GM18909 (cell line): ENCODE measurements around the gene APMAP.
"Not testable (repeated sequence)": the region's sequence is repeated elsewhere in the genome, so short reads cannot be mapped to it uniquely, and the experiment has no call there.

Experiments used
- ATAC-seq: cut with Tn5 transposase; IDR thresholded peaks from one replicate; pipeline ENCODE4 v1.9.1; 2021; ENCODE audit warnings: mild to moderate bottlenecking; ENCODE audit not compliant: unreplicated experiment, poor library complexity

APMAP gene

DNA sequence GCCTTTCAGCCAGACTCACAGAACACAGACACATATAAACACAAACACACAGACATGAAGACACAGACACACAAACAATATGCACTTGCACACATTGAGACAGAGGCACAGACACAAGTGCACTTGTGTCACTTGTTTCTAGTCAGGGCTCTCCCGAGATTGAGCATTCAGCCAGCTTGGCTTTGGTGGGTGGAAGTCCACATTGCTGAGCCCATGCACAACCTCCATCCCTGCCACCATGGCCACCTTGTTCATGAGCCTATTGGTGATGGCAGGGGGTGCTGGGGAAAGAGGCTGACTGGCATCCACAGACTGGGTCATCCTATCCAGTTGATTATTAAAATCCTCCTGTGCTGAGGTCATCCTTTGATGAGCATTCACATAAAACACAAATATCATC lies 55.0 kb downstream of the APMAP start:
- ATAC-seq = no peak

DNA sequence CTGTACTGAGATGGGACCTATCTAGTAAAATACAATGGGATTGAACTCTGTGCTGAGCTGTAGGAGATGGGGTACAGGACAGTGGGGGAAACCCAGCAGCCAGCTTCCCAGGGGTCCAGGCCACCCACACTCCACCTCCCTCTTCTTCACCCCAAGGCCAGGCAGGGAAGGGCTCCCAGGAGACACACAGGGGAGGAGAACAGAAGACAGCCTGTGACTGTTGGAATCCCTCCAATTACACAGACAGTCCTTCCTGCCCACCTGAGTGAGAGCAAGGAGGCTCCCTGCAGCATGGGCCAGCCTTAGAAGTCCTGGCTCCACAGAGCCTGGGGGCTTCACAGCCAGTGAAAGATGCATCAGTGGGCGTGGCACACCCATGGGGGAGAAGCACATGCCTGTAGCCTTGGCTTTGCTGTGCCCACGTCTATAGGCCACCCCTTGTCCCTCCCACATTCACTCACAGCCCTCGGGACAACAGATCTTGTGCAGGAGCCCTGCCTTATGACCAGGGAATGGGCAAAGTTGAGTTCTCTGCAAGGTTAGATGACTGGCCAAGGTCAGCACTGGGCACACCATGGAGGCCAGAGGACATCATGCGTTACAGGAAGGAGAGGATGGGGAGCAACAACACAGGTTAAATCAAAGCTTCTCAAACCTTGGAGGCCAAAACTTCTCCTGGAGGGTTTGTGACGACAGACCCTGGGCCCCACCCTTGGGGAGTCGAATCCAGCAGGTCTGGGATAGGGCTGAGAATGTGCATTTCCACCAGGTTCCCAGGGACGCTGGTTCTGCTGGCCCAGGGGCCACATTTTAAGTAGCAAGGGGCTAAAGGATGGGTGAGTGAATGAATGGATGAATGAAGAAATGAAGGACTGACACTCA lies 55.8 kb downstream of the APMAP start:
- no peak for ATAC-seq

DNA sequence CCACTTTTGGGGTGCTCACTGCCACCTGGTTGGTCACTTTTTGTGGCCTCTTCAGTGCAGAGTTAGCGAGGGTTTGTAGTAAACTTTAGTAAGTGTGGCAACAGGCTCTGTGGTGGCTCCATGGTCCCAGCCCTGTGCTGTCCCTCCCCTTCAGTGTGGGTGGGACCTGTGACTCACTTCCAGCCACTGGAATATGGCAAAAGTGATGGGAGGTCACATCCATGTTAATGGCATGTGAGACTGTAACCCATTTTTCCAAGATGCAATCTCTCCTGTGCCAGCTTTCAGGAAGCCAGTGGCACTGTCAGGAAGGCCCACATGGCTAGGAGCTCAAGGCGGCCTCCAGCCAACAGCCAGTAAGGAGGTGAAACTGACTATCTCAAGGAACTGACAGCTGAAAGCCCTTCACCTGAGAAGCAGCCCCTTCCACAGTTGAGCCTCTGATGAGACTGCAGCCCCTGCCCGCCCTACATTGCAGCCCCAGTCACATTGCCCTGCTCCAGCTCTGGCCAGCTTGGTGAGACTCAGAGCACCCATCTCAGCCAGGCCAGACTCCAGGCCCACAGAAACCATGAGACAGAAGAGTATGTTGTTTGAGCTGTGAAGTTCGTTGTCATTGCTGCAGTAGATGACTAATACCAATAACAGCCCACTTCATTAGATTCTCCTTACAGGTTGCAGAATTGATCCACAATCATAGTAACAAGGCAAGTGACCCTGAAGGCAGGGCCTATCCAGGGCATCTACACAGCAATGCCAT lies 56.6 kb downstream of the APMAP start:
- no peak for ATAC-seq

DNA sequence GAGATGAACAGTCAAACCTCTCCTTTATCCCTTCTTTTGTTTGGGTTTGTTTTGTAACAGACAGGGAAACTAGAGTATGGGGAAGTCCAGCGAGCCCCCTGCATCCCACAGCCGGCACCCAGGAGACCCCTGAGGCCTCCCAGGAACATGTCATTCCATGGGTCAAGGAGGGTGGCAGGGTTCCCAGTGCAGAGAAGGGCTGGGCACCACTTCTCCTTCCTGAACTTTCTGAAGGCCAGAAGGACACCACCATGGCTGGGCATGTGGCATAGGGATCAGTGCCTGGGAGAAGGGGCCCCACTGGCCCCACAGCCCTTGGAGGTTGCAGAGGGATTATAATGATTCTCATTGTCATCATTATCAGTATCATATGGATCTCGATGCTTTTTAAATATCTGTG lies 57.4 kb downstream of the APMAP start:
- no peak for ATAC-seq

DNA sequence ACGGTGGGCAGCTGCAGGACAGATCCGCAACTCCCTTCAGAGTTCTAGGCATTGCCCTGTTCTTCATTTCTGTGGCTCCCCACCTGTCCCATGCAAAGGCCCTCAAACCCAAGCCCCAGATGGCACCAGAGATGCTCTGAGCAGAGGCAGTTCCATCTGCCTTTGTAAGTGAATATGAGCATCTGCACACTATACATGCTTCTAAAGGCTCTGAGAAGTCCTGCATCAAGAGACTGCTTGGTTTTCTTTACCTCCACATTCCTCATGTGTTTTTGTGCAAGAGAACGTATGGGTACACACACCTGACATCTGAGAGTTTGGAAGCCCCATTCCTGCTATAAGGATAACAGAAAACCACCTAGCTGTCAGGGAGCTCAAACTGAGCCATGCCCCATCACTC lies 57.8 kb downstream of the APMAP start:
- ATAC-seq = no peak

DNA sequence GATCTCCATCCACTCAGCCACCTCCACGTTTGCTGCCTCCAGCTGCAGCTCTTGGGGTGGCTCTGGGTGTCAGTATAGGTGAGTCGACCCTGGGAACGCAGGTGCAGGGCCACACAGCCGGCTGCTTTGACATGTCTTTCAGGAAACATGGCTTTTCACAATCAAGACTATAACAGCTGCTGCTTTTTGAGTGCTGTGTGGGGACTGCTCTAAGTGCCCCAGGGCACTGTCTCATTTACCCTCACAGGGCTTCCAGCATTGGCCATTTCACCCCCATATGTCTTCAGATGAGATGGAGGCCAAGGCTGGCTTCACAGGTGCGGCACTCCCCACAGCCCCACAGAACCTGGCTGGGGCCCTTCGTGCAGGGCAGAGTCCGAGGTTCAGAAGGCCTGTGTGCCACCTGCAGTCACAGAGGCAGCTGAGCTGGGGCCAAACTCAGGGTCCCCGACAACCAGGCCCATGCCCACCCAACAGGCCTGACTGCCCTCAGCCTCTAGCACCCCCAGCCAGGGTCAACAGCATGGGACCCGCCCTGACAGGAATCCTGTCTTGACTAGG lies 58.4 kb downstream of the APMAP start:
- ATAC-seq = no peak

DNA sequence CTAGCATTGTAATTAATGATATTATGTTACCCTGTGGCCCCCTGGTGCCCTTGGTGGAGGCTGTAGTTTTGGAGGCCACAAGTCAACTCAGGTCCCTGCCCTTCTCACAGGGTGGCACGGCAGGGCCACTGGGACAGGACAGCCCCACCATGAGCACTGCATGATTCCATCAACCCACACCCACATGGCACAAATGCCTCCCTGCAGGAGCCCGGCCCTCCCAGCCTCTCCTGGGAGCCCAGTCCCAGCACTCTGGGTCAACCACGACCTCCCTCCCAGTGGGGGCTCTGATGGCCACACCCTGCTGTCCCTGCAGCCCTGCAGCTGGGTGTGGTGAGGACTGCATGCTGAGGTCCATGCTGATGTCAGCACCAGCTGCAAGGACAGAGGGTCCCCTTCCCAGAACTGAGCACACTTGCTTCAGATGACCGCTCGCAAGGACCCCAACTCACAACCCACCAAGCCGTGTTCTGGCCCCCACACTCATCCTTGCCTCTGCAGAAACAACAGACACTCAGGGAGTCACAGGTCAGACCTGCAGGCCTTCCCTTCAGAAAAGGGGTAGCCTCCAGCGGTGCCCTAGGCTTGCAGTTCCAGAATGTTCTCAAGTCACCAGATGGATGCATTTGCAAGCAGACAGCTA lies 59.2 kb downstream of the APMAP start:
- ATAC-seq = no peak

DNA sequence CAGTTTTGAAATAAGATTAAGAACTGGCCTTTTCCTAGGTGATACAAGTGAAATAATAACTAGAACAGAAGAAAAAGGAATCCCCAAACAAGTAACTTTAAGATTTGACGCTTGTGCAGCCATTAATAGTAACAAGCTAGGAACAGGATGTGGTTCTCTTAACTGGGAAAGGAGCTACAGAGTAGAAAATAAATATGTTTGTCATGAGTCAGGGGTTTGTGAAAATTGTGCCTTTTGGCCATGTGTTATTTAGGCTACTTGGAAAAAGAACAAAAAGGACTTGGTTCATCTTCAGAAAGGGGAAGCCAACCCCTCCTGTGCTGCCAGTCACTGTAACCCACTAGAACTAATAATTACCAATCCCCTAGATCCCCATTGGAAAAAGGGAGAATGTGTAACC lies 60.7 kb downstream of the APMAP start:
- ATAC-seq = not testable (repeated sequence)

DNA sequence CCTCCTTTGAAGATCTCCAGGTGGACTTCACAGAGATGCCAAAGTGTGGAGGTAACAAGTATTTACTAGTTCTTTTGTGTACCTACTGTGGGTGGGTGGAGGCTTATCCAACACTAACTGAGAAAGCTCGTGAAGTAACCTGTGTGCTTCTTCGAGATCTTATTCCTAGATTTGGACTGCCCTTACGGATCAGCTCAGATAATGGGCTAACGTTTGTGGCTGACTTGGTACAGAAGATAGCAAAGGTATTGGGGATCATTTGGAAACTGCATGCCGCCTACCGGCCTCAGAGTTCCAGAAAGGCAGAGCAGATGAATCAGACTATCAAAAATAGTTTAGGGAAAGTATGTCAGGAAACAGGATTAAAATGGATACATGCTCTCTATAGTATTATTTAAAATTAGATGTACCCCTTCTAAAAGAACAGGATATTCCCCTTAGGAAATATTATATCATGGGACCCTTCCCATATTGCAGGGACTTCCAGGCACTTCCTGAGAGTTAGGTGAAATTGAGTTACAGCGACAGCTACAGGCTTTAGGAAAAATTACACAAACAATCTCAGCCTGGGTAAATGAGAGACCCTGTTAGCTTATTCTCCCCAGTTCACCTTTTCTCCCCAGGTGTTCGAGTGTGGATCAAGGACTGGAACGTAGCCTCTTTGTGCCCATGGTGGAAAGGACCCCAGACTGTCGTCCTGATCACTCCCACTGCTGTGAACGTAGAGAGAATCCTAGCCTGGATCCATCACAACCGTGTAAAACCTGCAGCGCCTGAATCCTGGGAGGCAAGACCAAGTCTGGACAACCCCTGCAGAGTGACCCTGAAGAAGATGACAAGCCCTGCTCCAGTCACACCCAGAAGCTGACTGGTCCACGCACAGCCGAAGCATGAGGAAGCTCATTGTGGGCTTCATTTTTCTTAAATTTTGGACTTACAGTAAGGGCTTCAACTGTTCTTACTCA lies 61.5 kb downstream of the APMAP start:
- ATAC-seq = not testable (repeated sequence)

DNA sequence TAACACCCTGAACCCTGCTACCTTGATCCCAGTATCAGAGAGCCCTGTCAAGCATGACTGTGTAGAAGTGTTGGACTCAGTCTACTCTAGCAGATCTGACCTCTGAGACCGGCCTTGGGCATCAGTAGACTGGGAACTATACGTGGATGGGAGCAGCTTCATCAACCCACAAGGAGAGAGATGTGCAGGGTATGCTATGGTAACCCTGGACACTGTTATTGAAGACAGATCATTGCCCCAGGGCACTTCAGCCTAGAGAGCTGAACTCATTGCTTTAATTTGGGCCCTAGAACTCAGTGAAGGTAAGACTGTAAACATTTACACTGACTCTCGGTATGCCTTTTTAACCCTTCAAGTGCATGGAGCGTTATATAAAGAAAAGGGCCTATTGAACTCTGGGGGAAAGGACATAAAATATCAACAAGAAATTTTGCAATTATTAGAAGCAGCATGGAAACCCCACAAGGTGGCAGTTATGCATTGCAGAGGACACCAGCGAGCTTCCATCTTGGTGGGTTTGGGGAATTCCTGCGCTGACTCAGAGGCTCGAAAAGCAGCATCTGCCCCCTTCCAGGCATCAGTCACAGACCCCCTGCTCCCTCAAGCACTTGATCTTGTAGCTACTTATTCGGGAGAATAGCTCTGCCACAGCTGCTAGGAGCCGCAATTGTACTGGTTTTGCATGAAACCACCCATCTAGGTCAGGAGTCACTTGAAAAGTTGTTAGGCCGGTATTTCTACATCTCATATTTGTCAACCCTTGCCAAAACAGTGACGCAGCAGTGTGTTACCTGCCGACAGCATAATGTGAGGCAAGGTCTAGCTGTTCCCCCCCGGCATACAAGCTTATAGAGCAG lies 62.5 kb downstream of the APMAP start:
- not testable (repeated sequence) for ATAC-seq

DNA sequence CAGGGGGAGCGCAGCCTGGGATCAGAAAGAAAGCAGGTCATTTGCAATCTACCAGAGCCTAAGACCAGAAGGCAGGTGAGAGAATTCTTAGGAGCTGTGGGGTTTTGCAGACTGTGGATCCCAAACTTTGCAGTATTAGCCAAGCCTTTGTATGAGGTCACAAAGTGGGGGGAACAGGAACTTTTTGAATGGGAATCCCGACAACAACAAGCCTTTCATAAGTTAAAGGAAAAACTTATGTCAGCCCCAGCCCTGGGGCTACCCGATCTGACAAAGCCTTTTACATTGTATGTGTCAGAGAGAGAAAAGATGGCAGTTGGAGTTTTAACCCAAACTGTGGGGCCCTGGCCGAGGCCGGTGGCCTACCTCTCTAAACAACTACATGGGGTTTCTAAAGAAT lies 63.3 kb downstream of the APMAP start:
- not testable (repeated sequence) for ATAC-seq

DNA sequence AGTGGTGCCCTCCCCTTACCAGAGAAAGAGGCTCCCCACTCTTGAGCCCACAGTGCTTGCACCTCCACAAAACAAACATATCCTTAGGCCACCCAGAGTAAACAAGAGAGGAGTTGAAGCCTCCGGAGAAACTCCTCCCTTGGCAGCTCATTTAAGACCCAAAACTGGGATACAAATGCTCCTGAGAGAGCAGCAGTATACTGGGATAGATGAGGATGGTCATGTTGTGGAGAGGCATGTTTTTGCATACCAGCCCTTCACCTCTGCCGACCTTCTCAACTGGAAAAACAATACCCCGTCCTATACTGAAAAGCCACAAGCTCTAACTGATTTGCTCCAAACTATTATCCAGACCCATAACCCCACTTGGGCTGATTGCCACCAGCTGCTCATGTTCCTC lies 71.8 kb downstream of the APMAP start:
- ATAC-seq = not testable (repeated sequence)

DNA sequence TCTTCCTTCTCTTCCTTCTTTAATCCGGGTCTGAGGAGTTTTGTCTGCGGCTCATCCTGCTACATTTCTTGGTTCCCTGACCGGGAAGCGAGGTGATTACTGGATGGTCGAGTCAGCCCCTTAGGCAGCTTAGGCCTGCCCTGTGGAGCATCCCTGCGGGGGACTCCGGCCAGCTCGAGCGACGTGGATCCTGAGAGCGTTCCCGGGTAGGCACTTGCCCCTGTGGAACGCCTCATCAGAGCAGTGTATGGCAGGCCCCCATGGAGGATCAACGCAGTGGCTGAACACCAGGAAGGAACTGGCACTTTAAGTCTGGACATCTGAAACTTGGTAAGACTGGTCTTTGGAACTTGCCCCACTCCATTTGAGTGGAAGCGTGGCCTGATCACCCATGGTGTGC lies 72.9 kb downstream of the APMAP start:
- not testable (repeated sequence) for ATAC-seq

DNA sequence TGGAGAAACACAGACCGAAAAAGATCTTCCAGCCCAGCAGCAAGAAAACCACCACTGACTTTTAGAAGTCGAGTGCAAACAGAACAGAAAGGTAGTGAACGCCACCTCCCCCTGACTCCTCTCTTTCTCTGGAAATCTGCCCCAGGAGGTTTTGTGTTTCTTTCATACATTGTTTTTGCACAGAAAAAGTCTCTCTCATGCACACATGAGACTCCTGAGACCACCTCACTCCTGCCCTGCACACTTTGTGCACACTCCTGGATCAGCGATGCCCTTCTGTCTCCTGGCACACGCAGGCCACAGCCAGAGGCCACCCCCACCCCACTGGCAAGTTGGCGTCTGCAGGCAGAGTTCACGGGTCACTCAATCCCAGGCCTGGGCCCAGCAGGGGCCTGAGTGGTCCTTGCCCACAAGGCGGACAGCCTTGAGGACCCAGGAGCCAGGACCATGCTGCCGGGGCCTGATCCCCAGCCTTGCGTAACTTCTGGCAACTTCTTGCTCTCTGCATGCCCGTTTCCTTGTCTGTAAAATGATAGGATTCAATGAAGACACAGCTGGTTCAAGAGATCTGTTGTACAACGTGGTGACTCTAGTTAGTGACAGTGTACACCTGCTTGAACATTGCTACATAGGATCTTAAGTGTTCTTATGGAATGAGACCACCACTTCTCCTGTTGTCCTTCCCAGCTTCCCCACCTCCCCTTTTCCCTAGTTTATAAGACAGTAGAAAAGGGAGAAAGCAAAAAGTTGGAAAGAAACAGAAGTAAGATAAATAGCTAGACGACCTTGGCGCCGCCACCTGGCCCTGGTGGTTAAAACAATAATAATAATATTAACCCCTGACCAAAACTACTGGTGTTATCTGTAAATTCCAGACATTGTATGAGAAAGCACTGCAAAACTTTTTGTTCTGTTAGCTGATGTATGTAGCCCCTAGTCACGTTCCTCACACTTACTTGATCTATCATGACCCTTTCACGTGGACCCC lies 73.7 kb downstream of the APMAP start:
- no peak for ATAC-seq

DNA sequence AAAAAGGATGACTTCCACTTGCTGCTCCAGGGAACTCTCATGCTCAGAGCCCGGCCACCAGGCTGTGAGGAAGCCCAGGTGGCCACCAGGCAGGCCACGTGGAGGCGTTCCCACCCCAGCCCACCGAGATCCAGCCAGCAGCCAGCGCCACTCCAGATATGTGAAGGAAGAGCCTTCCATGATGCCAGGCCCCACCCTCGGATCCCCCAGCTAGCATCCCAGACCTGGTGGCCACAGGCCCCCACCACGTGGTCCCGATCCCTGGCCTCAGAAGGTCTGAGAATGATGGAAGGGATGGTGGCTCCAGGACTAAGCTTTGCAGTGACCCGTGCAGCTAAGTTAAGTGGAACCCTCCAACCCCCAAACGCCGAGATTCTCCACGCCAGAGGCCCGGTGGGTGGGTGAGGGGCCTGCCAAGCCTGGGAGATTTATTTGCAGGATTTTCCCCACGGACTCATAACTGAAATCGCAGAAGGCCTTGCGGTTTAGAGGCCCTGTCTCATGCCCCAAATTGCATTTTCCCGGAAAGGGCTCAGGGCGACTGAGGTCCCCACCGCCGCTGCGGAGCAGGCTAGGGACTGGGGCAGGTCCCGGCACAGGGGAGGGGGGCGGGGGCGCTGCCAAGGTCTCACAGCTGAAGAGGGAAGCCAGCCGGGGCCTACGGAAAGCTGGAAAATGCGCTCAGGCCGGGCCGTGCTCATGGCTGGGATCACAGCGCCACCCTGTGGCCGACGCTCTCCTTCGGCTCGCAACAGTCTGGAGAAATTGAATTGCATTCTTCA lies 74.6 kb downstream of the APMAP start:
- no peak for ATAC-seq

DNA sequence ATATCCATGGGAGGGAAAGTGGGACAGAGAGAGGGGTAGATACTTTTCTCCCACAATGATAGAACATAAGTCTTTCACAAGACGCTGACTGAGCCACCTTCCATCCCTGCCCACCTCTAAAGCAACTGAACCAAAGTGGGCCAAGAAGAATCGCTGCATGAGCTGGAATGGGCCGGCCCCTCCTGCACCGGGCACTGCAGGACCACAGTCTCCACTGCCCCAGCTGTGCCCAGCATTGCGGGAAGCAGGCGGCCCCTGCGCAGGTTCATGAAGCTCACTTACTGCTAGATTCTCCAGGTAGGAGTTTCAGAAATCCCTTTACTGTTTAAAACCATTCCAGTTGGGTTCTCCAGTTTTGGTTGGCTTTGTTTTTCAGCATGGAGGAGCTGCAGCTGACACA lies 75.5 kb downstream of the APMAP start:
- no peak for ATAC-seq

DNA sequence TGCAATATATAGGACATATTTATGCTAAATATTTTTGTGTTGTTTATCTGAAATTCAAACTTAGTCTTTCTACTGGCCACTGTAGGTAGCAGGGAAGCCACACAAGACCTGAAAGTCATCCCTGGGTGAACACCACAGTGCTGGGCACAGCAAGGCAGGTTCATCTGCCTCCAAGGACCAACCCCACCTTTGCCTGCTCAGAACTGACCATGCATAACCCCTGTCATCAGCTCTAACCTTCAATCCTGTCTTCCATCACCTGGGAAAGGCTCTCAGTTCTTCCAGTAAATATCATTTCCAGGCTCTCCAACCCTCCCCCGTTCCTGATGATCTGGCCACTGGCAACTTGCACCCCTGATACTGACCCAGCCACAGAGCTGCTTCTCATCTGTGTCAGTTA lies 76.1 kb downstream of the APMAP start:
- ATAC-seq = no peak
